Upper lobe of left lung (tissue), 6 donors: ENCODE results near the gene CEP135. TPM values are rescaled to one million over a fixed set of nuclear protein-coding genes. Genes with fewer than 3 reads are reported as not detected.

Experiments
- ATAC-seq, 2 donors: fragments of 200-7000 bp; cut with Tn5 transposase; one replicate each; pipeline ENCODE4 v1.9.1; 2022; ENCODE audit warnings: mild to moderate bottlenecking in 2 of 2, moderate library complexity in 2 of 2; ENCODE audit not compliant: low FRiP score in 2 of 2
- DNase-seq, 2 donors: peaks; one replicate each; pipeline ENCODE4 v3.0.0-alpha.2; 2019 to 2020
- H3K27ac ChIP-seq, 4 donors: fragments of 200-600 bp; sonication (generic); one replicate each; pipeline ENCODE4 v1.5.1; 2016 to 2019
- H3K27me3 ChIP-seq, 4 donors: fragments of 200-600 bp; sonication (generic); one replicate each; pipeline ENCODE4 v1.5.1; 2017 to 2019
- H3K36me3 ChIP-seq, 4 donors: fragments of 200-600 bp; sonication (generic); one replicate each; pipeline ENCODE4 v1.5.1; 2016 to 2019
- H3K4me1 ChIP-seq, 4 donors: fragments of 200-600 bp; sonication (generic); one replicate each; pipeline ENCODE4 v1.5.1; 2018 to 2019
- H3K4me3 ChIP-seq, 4 donors: fragments of 200-600 bp; sonication (generic); one replicate each; pipeline ENCODE4 v1.5.1; 2017 to 2019; ENCODE audit warnings: mild to moderate bottlenecking in 2 of 4, moderate library complexity in 1 of 4
- H3K9me3 ChIP-seq, 4 donors: fragments of 200-600 bp; sonication (generic); one replicate each; pipeline ENCODE4 v1.5.1; 2018 to 2019
- EP300 ChIP-seq, 4 donors: sonication (generic); formaldehyde crosslinking; IDR thresholded peaks; one replicate each; pipeline ENCODE4 v1.5.1; 2017; ENCODE audit warnings: antibody characterized with exemption in 4 of 4, control low read depth in 2 of 4
- POLR2A ChIP-seq, 4 donors: fragments of 450-650 bp; IDR thresholded peaks; one replicate each; pipeline ENCODE4 v1.5.1; 2016 to 2017; ENCODE audit warnings: antibody characterized with exemption in 4 of 4, mild to moderate bottlenecking in 2 of 4
- POLR2AphosphoS5 ChIP-seq, 2 donors: sonication (generic); formaldehyde crosslinking; IDR thresholded peaks; one replicate each; pipeline ENCODE4 v1.5.1; 2017; ENCODE audit warnings: antibody characterized with exemption in 2 of 2
- WGBS, 2 donors: methylation state at CpG; one replicate each; pipeline ENCODE4 v1.1.5; 2017 to 2018; 5-methylcytosine and 5-hydroxymethylcytosine counted together
- total RNA-seq, 6 donors: library from RNA; depleted of rRNA in 4 of 6; stranded (reverse); fragments of >200 nt in 4 of 6; gene quantifications; one replicate each; pipeline versions ENCODE4 v1.1.0 to v1.2.1, GENCODE V29; 2016 to 2021
- TF ChIP-seq, protein P1 (sequence below), 6 experiments: fragments of 450-650 bp in 4 of 6; fragments of 200-600 bp in 2 of 6; sonication (generic) in 2 of 6; IDR thresholded peaks; one replicate each; pipeline ENCODE4 v1.5.1; 2016 to 2019; ENCODE audit warnings: antibody characterized with exemption in 6 of 6
- donor health status: DM: no; HTN: no; CAD: no; lungs with moderate emphysema.
- donor health status: DM: no; HTN: yes; CAD: no; lungs with severe emphysema.

Gene CEP135
- total RNA-seq, 6 donors from 2014 or later = 4.7 to 14.1 (median 8.4) TPM

DNA sequence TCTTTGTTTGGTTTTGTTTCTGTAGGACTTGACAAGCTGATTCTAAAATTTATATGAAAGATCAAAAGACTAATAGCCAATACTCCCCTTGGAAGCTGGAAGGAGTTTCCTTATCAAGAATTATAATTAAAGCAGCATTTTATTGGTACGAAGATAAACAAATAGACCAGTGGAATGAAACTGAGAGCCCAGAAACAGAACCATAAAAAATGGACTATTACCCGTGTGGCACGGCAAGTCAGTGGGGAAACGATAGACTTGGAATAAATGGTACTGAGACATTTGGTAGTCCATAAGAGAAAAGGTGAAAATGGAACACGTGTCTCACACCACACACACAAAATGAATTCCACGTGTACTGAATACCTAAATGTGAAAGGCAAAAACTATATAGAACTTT is 42.4 kb upstream of the CEP135 start:
- DNase-seq (no peak), ATAC-seq (no peak)
- Histone ChIP-seq H3K9me3 (no peaks in the 10 kb centered on the region), H3K27ac (no peak overlapping the region), H3K4me3 (no peak overlapping the region), H3K27me3 (no peaks in the 10 kb centered on the region), H3K36me3 (peaks cover 0 to 28% (median 1%) of the 10 kb centered on the region in 4 donors), H3K4me1 (peaks cover 0 to 10% (median 3%) of the 10 kb centered on the region in 4 donors)
- TF ChIP-seq EP300 (IDR thresholded peaks at IDR 0.05) (no peak), POLR2AphosphoS5 (IDR thresholded peaks at IDR 0.05) (no peak), POLR2A (IDR thresholded peaks at IDR 0.05) (no peak)
- TF ChIP-seq, protein P1, sequence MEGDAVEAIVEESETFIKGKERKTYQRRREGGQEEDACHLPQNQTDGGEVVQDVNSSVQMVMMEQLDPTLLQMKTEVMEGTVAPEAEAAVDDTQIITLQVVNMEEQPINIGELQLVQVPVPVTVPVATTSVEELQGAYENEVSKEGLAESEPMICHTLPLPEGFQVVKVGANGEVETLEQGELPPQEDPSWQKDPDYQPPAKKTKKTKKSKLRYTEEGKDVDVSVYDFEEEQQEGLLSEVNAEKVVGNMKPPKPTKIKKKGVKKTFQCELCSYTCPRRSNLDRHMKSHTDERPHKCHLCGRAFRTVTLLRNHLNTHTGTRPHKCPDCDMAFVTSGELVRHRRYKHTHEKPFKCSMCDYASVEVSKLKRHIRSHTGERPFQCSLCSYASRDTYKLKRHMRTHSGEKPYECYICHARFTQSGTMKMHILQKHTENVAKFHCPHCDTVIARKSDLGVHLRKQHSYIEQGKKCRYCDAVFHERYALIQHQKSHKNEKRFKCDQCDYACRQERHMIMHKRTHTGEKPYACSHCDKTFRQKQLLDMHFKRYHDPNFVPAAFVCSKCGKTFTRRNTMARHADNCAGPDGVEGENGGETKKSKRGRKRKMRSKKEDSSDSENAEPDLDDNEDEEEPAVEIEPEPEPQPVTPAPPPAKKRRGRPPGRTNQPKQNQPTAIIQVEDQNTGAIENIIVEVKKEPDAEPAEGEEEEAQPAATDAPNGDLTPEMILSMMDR (IDR thresholded peaks at IDR 0.05) = no peak
- WGBS, 2 donors = 79 to 81% methylated on average over 6 of the region's 6 CpGs

DNA sequence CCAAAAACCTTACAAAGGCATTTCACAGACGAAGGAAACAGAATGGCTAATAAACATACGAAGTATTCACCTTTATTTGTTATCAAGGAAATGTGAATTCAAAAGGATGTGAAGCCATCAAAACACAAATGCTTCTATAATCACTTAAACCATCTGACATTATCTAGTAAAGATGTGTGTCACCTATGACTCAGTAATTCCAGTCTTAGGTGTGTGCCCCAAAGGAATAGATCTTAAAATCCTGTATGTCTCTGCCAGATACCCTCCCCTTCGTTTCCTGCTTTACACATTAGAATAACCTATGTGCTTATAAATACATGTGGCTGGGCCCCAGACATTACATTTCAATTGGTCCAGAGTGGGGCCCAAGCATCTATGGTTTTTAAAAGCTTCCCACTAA is 41.8 kb upstream of the CEP135 start:
- peaks cover 0 to 10% (median 3%) of the 10 kb centered on the region in 4 donors for H3K4me1 ChIP-seq
- ATAC-seq (no peak), DNase-seq (no peak)
- H3K4me3 ChIP-seq = no peak overlapping the region
- no peaks in the 10 kb centered on the region for H3K9me3 ChIP-seq
- WGBS, 2 donors = 63 to 64% methylated on average over 3 of the region's 3 CpGs
- H3K27ac ChIP-seq = peak overlapping the region in 1 of 4 donors; percentile 30
- no peaks in the 10 kb centered on the region for H3K27me3 ChIP-seq
- TF ChIP-seq POLR2AphosphoS5 (IDR thresholded peaks at IDR 0.05) (no peak), POLR2A (IDR thresholded peaks at IDR 0.05) (no peak), EP300 (IDR thresholded peaks at IDR 0.05) (no peak)
- TF ChIP-seq, protein P1 (IDR thresholded peaks at IDR 0.05) = no peak
- H3K36me3 ChIP-seq = peaks cover 0 to 28% (median 1%) of the 10 kb centered on the region in 4 donors

DNA sequence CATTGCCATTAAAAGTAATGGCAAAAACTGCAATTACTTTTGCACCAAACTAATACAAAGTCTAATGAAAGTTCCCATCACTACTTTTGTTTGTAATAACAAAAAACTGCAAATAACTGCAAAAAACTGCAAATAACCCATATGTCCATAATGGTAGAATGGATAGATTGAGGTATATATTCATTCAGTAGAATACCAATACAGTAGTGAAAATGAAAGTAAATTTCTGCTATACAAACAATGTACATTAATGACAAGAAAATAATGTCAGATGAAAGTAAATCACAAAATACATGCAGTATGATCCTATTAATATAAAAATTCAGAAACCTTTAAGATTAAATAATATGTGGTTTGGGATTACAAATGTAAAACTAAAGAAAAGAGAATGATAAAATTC is 41.3 kb upstream of the CEP135 start:
- ATAC-seq = no peak
- peaks cover 0 to 28% (median 1%) of the 10 kb centered on the region in 4 donors for H3K36me3 ChIP-seq
- no peaks in the 10 kb centered on the region for H3K27me3 ChIP-seq
- H3K9me3 ChIP-seq = no peaks in the 10 kb centered on the region
- no peak for DNase-seq
- H3K27ac ChIP-seq = no peak overlapping the region
- H3K4me1 ChIP-seq = peaks cover 0 to 10% (median 3%) of the 10 kb centered on the region in 4 donors
- no peak overlapping the region for H3K4me3 ChIP-seq
- TF ChIP-seq EP300 (IDR thresholded peaks at IDR 0.05) (no peak), POLR2AphosphoS5 (IDR thresholded peaks at IDR 0.05) (no peak), POLR2A (IDR thresholded peaks at IDR 0.05) (no peak)
- TF ChIP-seq, protein P1 (IDR thresholded peaks at IDR 0.05) = no peak

DNA sequence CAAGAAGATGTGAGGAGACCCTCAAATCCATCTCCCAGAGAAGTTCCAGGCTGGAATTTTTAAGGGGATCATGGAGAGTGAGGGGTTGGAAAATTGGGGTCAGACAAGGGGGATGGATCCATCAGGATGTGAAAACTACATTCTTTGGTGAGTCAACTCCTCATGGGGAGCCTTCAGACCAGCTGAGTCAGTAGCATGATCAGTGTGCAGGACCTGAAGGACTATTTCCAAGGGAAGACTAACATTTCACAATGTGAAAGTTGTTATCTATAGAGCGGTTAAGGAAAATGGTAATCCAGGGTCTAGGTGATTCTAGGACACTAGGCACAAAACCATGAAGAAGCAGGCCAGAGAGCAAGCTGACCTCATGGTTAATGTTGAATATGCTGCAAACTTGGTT is 38.6 kb upstream of the CEP135 start:
- Histone ChIP-seq H3K4me3 (no peak overlapping the region), H3K4me1 (peaks cover 0 to 10% (median 3%) of the 10 kb centered on the region in 4 donors), H3K27ac (no peak overlapping the region), H3K27me3 (no peaks in the 10 kb centered on the region), H3K36me3 (peaks cover 0 to 13% (median 0%) of the 10 kb centered on the region in 4 donors), H3K9me3 (no peaks in the 10 kb centered on the region)
- DNase-seq (no peak), ATAC-seq (no peak)
- TF ChIP-seq POLR2A (IDR thresholded peaks at IDR 0.05) = no peak
- TF ChIP-seq EP300 (IDR thresholded peaks at IDR 0.05) = no peak
- TF ChIP-seq, protein P1 (IDR thresholded peaks at IDR 0.05) = no peak
- no peak for TF ChIP-seq POLR2AphosphoS5 (IDR thresholded peaks at IDR 0.05)
- WGBS, 2 donors = 73 to 94% methylated on average over 1 of the region's 1 CpG

DNA sequence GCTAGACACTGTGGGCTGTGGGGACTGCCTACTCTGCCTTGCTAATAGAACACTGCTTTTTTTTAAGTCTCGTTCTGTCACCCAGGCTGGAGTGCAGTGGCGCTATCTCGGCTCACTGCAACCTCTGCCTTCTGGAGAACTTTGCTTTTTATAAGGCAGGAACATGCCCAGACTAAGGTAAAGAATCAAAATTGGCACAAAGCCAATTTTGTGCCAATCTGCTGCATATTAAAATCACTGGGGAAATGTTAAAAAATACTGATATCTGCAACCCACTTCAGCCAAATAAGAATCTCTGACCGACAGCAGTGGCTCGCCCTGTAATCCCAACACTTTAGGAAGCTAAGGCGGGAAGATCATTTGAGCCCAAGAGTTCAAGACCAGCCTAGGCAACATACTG is 36.5 kb upstream of the CEP135 start:
- ATAC-seq = no peak
- H3K9me3 ChIP-seq = no peaks in the 10 kb centered on the region
- H3K36me3 ChIP-seq = no peaks in the 10 kb centered on the region

More for the DNA sequence above, 36.5 kb upstream of the CEP135 start:
- DNase-seq = no peak
- H3K27ac ChIP-seq = no peak overlapping the region
- no peak overlapping the region for H3K4me3 ChIP-seq
- H3K4me1 ChIP-seq = peaks cover 0 to 7% (median 2%) of the 10 kb centered on the region in 4 donors
- no peaks in the 10 kb centered on the region for H3K27me3 ChIP-seq
- WGBS, 2 donors = 77 to 84% methylated on average over 6 of the region's 6 CpGs
- TF ChIP-seq EP300 (IDR thresholded peaks at IDR 0.05) = no peak
- no peak for TF ChIP-seq POLR2A (IDR thresholded peaks at IDR 0.05)
- TF ChIP-seq, protein P1 (IDR thresholded peaks at IDR 0.05) = no peak
- no peak for TF ChIP-seq POLR2AphosphoS5 (IDR thresholded peaks at IDR 0.05)
